ENCODE results near the gene ATP2C2.

DNA sequence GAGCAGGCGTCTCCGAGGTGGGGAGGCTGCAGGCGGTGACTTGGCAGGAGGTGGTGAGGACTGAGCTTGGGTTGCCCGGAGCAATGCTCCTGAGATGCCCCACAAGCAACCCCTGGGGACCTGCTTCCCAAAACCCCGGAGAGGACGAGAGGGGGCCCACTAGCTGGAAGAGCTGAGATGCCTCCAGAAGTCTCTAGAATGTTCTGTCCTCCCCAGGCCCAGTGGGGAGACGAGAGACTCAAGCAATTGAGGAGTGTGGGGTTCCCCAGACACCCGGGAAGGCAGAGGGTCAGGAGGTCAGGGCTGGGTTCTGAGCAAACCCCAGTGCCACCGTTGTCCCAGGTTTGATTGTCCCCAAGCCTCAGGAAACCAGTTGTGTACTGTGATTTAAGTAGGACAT, 21.2 kb upstream of the ATP2C2 start:
- TF ChIP-seq, protein P1, sequence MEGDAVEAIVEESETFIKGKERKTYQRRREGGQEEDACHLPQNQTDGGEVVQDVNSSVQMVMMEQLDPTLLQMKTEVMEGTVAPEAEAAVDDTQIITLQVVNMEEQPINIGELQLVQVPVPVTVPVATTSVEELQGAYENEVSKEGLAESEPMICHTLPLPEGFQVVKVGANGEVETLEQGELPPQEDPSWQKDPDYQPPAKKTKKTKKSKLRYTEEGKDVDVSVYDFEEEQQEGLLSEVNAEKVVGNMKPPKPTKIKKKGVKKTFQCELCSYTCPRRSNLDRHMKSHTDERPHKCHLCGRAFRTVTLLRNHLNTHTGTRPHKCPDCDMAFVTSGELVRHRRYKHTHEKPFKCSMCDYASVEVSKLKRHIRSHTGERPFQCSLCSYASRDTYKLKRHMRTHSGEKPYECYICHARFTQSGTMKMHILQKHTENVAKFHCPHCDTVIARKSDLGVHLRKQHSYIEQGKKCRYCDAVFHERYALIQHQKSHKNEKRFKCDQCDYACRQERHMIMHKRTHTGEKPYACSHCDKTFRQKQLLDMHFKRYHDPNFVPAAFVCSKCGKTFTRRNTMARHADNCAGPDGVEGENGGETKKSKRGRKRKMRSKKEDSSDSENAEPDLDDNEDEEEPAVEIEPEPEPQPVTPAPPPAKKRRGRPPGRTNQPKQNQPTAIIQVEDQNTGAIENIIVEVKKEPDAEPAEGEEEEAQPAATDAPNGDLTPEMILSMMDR (IDR thresholded peaks at IDR 0.05) = no peak
- TF ChIP-seq POLR2A (IDR thresholded peaks at IDR 0.05) = no peak

Measured in right lobe of liver (tissue), 4 donors.